Midbrain (tissue), 1 donor: ENCODE measurements around the gene SMCO3.

ENCODE experiments used
- DNase-seq: peaks from one replicate; lab custom pipeline; 2025; lab: John Stamatoyannopoulos, UW

SMCO3 gene

DNA sequence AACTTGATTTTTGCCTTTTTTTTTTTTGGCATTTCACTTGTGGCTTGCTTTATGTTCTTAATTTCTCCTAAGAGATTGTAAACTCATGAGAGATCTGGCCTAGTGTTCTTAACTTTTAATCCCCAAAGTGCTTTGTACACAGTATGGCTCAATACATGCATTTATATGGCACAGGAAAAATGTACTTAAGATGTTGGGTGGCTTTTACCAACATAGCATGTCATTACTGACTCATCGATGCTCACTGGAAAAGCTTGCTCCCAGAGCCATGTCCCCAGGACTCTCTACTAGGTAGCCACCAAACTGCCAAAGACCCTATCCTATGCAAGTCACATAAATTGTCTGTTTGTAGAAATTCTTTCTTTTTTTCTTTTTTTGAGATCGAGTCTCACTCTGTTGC, 13.1 kb upstream of the SMCO3 start:
- DNase-seq, result no peak

DNA sequence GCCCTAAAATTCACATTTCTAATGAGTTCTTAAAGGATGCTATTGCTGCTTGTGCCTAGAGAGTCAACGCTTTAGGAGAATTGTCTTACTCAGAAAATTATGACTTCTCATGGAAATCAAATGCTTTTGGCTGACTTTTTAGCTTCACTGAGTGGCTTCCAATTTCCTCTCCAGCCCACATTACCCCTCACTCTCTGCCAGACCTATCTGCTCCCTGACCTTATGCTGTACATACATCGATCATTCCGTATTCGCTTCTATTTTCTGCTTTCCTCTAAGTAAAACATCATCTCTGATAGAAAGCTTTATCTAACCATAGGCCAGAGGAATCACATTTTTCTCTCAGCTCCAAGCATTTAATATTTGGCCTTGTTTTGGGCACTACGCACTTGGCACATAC, 12.5 kb upstream of the SMCO3 start:
- DNase-seq, result no peak

DNA sequence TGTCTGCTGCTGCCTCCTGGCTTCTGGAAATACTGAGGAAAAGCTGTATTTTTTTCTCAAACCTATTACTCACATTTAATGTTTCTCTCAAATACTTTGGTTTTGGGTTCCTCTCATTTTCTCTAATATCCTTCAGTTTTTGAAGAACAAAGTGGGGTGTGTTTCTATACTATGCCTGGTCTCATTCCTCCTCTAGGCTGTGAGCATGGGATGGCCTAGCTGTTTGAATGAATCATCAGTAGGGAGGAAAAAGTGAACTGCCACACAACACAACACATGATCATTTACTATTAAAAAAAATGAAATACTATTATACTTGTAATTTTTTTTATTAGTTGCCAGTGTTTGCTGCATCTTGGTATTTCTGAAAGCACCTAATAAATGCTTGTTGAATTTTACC, 11.3 kb upstream of the SMCO3 start:
- DNase-seq, result no peak

DNA sequence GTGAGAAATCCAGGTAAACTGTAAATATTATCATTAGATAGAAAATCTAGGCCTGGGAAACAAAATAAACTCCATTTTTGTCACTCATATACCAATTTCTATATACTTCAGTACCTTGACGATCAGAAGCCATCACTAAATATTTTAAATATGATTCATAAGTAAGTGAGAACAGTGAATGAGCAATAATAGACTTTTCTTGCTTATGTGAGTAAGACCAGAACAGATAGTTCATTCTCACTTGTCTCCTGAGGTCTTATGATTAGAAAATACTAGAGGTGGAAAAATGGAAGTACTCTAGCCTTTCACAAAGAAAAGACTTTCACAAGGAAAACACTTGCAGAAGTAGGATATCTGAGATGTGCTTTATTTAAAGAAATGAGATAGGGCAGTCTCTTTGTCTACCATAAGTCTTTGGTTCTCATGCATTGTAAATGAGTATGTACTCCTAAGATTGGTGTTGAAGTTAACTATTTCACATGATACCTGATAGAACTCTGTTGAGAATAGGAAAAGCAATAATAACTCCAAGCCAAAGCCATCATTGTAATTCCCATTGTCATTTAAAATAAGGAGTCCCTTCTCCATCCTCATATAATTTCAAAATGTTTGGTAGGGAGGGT, 10.1 kb upstream of the SMCO3 start:
- DNase-seq, result no peak

DNA sequence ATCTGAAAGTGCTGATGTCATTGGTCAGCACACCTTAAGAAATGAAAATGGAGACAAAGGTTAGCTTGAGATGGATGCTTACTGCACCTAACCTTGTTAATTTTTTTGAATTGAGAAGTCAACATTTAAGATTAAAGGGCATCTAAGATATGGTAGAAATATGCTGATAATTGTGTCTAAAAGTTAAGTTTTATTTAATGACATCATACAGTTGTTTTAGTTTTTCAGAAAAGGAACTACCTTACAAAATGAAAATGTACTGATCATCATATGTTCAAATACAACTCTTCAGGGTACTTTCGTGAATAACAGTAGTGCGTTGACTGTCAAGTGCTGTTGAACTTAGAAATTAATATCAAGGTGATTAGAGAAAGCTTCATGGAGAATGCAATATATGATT, 2.5 kb downstream of the SMCO3 start:
- no peak for DNase-seq

DNA sequence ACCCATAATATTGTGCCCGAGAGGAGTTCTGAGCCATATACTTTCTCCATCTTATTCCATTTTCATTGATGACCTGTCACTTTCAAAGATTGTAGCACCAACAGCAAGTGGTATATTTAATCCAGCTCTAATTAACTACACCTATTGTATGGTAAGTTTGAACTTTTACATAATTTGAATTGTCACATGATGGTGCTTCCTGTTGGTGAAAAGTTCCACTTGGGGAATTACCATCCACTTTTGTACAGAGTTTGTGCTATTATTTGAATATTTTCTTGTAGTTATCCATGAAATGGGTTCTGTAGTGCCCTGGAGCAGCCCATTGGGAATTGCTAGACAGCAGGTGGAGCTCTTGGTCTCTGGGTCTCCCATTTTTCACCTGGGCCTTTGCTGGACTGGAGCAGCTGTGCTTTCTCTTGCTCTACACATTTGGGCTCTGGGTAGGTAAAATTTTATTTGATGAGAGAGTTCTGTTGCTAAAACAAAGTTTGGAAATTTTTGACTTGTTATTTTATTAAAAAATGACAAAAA, 3.0 kb downstream of the SMCO3 start:
- DNase-seq, result no peak

DNA sequence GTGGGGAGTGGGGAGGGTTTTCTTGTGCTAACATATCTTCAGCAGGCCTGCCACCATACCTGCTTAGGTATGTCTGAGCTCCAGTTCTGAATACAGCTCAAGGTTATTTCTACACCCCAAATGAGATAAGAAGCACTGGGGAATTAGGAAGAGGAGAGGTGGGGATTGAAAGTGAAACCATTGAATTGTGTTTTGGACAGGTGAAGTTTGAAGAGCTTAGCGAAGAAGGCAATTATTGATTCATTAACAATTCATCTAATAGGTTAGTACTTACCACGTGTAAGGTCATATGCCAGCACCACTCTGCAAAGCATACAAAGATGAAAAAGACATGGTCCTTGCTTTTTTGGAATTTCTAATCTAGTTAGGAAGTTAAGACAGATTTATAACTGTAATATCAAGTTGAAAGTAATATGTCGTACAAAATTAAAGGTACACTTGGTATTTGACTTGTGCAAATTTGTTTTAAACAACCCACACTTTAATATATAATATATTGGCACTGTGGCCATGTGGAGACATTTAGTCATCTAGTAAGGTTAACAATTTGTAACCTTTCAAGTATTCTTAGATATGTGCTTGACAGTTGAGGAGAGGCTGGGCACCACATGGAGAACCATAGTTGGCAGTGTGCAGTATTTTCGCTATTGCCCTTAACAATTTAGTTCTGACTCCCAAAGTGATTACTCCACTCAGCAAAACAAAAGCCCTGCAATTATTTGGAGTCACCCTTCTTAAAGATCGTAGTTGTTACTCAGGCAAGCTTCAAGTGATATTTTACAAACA, 3.6 kb downstream of the SMCO3 start:
- DNase-seq, result no peak

DNA sequence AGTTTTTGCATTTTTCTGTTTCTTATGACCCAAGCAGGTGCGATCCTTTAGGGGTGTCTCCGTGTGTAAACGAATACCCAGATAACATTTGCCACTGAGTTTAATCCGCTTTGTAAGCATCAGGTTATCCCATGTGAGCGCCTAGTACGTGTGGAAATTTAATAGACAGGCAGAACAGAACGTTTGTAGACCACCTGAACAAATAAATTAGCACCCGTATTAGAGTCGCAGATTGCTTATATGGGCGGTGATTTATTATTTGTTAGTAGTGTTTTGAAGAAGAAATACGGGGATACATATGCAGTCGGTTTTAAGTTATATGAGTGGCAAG, 10.2 kb downstream of the SMCO3 start:
- no peak for DNase-seq

DNA sequence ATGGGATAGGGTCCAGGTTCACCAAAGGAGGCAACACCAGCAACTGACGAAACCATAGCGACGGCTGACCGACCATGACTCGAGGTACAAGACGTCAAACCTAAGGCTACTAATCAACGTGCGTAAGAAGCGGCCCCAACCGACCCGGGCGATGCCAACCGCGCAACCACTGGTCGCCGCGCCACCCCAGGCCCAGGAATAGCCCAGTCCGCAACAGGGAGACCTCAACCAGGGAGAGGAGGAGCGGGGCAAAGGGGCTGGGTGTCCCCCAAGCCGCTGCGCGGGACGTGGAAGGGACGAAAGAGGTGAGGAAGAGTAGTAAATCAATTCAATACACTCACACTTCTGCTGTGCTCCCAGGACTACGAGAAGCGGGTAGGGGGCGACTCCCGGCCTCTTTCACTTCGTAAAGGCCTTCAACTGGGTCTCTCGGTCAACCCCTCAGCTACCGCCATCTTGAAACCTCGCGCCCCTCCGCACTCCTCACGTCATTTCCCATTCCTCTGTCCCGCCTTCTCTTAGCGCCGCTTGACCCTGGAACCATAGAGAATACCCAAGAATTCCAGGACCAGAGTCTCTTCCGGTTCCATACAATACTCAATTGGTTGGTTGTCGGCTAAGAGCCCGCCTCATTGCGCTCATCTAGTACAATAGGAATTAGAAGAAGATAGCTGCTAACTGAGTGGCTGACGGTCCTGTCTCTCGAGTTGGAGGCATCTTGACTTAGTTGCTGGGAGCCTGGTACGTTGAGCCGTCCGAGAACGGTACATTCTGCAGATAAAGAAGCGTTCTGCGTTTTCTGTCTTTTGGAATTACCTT, 10.8 kb downstream of the SMCO3 start, which contains the start of the genes C12orf60 and WBP11:
TSS of gene C12orf60 (plus strand) at position 660 of the 819 bp plus-strand sequence. CDS start 19,266 bp downstream, outside the sequence.
TSS of gene WBP11 (minus strand) at position 468 of the 819 bp plus-strand sequence. CDS start 2,095 bp downstream, outside the sequence.
- DNase-seq, result peak; percentile 99

DNA sequence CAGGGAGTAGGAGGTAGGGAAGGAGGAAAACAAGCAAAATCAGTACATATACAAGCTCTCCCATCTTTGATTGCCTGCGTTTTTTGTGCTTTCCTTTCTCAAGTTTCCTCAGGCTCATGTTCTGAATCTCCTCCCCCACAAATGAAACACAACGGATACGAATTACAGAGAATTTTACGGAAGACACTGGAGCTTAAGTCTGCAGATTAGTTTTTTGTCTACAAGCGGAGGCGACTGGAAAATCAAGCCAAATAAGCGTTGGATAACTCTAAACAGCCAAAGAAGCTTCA, 11.3 kb downstream of the SMCO3 start:
- no peak for DNase-seq

DNA sequence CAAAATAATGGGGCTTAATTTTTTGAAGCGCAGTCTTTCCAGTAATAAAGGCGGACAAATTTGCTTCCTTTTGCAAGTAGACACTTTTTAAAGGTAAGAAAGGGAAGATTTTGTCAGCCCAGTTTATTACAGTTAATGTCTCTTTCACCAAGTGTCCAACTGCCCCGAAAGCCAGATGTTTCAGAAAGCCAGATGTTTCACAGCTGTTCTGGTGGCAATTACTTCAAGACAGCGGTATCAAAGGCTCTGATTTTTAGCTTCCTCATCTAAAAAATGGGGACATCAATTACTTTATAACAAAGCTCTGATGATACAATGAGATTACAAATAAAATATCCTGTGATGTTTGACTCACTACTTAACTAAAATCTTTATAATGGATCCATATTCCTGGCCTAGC, 11.7 kb downstream of the SMCO3 start:
- no peak for DNase-seq

DNA sequence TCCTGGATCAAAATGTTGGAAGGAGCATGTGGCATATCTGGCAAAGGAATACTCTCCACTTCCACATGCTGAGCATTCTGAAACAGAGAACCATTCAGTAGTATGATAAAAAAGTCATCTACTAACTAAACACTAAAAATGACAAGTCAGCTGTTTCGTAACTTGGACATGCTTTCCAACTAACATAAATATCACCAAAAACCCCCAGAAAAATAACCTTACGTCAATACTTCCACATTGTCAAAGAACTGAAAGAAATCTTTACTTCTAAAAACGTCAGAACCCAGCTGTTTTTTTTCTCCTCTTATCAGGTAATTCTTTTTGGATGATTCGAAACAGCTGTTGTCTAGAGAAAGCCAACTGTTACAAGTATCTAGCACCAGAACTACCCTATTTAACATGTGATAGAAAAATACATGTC, 18.9 kb downstream of the SMCO3 start:
- no peak for DNase-seq

DNA sequence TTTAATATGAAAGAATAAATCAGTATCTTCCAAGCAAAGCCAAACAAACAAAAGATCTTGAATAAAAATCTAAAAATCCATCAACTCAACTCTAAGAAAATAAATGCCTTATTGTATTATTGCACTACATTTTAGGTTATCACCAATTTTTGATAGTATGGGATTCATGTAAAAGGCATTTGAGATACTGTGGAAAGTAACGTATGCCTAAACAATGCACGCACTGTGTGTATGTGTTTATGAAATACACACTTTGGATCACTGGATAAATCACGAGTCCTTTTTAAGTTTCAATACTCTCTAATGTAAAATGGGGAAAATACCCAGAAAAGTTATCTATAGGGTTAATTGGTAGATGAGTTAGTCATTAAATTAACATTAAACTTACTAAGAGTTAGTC, 28.4 kb downstream of the SMCO3 start:
- no peak for DNase-seq

DNA sequence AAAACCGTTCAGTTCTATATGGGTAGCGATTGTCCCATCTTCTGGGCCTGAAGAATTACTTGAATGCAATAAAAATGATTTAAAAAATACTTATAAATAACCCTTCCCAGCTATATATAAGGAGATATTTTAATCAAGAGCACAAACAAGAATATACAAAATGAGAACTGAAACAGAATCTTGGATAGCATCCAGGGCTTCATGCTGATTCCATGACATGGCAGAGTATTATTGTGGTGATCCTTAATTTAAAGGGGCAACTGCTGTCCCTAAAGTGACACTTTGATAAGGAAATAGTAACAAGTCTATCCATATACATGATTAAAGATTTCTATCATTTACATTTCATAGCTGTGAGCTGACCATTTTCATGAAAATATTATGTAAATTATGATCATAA, 29.5 kb downstream of the SMCO3 start:
- DNase-seq, result no peak

DNA sequence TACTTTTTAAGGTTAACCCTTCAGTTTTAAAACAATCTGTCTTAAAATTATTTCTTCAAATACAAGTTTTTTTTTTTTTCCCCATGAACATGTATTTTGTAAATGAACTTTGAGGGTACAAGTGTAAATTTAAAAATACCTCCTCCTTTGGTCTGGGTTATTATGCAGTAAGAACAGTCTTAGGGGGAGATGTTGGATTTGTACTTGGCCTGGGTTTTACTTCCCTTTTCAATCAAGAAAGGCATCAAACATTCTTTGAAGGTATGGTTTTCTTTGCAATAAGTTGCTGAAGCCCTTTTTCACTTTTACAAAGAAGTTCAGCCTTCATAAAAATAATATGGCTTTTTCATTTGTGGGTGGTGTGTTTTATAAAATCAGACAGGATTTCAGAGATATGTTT, 31.2 kb downstream of the SMCO3 start:
- no peak for DNase-seq

DNA sequence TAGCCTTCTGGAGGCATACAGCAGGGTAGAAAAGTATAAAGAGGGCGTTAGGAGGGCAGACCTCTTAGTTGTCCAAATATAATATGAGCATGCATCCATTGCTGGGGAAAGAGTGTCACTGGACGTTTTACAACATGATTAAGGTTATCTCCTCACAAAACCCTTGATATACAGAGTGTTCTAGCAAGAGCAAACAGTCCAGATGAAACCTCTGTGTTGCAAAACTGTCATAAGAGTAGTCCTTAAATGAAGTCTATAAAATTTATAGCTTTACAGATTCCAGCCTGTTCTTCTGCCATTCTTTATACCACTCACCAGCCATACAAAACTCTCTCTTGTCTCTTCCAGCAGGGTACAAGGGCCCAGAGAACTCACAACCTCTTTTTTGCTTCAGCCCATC, 32.4 kb downstream of the SMCO3 start:
- DNase-seq, result no peak

DNA sequence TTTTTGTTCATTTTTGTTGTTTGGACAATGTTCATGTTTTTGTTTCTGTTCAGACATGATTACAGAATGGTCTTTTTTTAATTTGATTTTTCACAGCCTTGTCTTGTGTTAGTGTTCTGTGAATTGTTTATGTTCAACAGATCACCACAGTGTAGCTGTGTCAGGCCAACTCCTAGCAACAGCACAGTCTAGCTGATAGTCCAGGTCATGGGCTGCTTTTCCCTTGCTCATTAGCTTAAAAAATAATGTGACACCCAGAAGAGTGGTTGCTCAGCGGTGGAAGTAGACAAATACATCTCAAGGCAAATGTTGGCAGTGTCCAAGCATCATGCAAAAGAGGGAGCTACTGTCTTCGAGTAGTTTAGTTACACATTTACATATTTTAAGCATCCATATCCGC, 33.1 kb downstream of the SMCO3 start:
- no peak for DNase-seq

DNA sequence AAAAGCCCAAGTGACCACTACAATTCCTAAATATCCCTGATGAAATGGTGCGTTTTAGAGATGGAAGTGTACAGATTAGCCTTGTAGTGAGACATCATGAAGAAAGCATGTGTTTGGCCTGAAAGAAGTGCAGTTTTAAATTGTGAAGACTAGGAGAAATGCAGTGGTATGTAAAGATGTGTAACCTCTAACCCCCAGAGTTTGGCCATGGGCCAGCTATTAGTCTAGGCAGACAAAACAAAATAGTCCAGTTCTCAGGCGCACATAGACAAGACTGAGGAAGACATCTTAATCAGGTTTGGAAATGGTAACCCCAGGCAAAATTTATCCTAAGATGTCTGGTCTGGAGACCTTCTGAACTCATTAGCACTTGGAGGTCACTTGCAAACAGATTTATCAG, 34.1 kb downstream of the SMCO3 start:
- no peak for DNase-seq

DNA sequence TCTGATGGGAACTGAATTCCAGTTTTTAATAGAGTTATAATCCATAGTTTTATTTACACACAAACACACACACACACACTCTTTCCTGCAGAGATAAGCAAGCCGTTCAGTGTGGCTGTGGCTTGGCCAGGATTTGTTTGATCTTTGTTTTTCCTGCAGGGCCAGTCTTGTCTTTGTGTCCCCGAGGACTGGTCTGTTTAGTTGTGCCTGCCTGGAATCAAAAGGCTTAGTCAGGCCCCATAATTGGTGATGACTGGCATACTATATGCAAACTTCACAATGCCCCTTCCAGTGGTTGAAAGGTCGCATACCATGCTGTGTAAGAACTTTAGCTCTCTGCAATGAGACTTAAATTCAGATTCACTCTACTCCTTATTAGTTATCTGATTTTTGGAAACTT, 36.7 kb downstream of the SMCO3 start:
- no peak for DNase-seq

DNA sequence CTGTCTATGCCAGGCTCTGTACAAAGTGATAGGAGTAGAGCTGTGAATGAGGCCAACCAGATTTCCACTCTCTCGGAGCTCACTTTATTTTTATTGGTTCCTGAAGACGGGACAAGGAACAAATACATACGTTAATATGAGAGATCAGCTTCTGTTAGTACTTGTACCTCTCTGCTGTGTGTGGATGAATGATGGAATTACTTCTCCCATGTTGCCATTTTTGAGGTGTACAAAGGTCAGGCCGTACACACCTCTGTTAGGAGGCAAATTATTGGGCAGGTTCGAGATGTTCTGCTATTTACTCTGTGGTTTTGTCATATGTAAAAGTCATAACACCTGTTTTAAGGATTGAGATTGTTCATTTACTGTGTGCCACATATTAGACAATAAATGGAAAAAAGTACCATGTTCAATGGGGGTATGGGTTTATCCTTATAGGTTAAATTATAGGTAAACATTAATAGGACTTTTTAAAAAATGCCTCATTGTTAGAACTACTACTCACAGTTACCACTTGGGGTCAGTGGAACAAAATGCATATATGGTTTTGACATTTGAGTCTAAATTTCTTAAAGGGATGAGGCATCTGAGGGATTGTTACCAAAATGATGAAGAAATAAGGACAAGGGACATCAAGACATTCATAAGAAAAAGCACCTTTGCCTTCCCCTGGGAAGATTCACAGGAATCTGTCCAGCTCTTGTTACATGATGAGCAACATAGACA, 37.6 kb downstream of the SMCO3 start:
- DNase-seq, result no peak

DNA sequence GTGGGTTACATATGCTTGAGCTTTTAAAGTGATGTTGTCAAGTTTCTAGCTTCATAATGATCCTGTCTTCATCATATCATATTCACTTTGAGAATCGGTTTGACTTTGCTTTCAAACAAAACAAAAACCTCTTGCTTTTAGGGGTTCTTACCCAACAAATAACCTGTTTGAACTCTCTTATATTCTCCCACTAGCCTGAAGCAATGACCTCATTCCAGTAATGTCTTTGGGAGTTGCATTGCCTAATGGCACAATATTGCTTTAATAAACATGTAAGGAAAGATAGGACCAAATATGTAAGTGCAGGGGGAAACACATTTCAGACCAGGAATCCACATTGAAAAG, 38.4 kb downstream of the SMCO3 start:
- no peak for DNase-seq

DNA sequence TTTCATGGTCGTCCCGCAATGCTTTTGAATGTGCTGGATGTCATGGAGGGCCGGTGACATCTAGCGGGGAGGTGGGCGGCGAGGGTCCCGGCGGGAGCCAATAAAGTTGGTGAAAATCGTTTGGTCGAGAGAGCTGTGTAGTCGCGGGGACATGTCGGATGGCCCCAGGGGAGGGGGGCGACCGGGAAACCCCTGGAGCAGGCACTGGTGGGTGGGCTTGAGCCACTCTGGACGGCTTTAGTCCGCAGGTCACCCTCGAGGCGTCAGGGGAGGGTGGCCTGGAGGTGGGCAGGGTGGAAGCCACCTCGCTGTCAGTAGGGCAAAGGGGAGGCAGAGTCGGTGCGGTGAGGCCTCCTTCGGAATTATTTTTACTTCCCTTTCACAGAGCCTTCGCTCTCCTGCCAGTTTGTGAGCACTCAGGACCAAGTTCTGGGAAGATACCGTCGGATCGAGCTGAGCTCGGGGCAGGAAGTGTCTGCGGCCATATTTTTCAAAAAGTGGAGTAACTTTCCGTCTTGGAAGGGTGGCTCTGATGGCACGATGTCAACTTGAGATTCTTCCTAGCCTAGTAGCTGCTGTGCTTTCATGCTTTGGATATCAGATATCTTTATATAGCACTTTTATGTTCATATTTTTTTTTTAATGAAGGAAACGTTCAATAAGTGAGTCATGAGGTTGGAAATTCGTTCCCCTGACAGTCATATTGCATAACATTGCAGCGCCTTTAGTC, 38.9 kb downstream of the SMCO3 start:
- peak; percentile 19 for DNase-seq
